Left colon (tissue), 2 donors: ENCODE measurements around the gene FN1. TPM values are rescaled to one million over a fixed set of nuclear protein-coding genes. Genes with fewer than 3 reads are reported as not detected.

Source experiments
- ATAC-seq: fragments of 200-7000 bp; cut with Tn5 transposase; one replicate; pipeline ENCODE4 v1.9.1; 2020; ENCODE audit warnings: mild to moderate bottlenecking, moderate library complexity
- DNase-seq, 2 donors: peaks; one replicate each; pipeline ENCODE4 v3.0.0-alpha.2; 2020
- intact Hi-C, 2 donors: fragments of 100-400 bp; cut with DNase I in 1 of 2; cut with micrococcal nuclease in 1 of 2; formaldehyde crosslinking; loops; one replicate each; pipeline versions ENCODE4 v1.11.2 to v1.14.0; 2022; cut with DNase I, micrococcal nuclease
- total RNA-seq, 2 donors: library from RNA; stranded (reverse); fragmentation: NEBNext Ultra II Directional; extraction: Animal tissue kit (Norgen Biotek cat#: 25700); gene quantifications; one replicate each; pipeline ENCODE4 v1.2.1, GENCODE V29; 2021
- donor health status: DM: no; HTN: no; CAD: no.
- donor health status: DM: yes; HTN: yes; CAD: no.

FN1 gene
- total RNA-seq, 2 donors from 2014 or later = 43.4 to 216 TPM

GRCh38 chr2:215428060-215428910 is 7.6 kb downstream of the FN1 start:
- intact Hi-C loops = no loop called here
- ATAC-seq (no peak), DNase-seq (no peak)

- intact Hi-C loops = no loop called here
- DNase-seq (no peak), ATAC-seq (no peak)
Measured at GRCh38 chr2:215427585-215427984, 8.3 kb downstream of the FN1 start.

DNA sequence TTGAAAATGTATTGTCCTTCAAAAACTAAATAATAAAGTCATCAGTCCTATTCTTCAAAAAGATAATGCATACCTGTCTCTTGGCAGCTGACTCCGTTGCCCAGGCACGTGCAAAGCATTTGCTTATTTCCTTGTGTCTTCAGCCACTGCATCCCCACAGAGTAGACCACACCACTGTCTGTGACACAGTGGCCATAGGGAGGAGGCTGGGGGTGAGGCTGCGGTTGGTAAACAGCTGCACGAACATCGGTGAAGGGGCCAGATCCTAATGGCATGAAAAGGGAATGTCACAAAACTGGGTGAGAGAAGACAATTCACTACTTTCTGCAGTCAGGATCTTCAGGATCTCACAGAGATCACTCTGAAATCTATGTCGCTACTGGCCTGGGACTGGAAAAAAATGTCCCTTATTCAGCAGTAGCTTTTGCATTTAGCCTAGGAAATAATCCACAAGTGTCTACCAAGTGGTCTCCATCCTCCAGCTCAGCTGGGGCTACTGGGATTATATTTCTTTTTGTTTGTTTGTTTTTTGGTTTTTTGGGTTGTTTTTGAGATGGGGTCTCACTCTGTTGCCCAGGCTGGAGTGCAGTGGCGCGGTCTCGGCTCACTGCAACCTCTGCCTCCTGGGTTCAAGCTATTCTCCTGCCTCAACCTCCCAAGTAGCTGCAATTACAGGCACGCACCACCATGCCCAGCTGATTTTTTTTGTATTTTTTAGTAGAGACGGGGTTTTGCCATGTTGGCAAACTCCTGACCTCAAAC is 10.7 kb downstream of the FN1 start:
- intact Hi-C loops = no loop called here
- DNase-seq (no peak), ATAC-seq (no peak)

DNA sequence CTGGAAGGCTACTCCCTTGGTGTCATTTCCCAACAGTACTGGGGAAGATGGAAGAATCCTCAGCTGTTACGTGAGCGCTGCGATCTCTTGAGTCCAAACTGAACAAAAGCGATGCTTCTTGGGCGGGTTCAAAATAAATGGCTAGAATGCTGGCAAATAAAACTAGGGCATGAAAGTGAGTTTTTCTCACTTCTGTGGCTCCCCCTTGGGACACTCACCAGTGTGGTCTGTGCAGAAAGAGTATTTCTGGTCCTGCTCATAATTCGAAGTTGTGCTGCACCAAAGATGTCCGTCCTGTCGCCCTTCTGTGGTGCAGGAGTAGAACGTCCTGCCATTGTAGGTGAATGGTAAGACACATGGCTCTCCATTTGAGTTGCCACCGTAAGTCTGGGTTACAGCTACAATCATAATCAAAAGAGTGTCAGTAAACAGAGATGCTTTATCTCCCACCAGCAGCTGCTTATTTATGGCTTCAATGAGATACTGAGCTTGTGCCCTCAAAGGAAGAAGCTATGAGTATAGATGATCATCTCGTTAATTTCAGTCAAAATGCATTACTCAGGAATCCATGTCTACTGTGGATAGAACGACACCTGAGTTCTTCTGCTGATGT is 11.8 kb downstream of the FN1 start:
- DNase-seq (no peak), ATAC-seq (no peak)
- intact Hi-C loops = no loop called here

DNA sequence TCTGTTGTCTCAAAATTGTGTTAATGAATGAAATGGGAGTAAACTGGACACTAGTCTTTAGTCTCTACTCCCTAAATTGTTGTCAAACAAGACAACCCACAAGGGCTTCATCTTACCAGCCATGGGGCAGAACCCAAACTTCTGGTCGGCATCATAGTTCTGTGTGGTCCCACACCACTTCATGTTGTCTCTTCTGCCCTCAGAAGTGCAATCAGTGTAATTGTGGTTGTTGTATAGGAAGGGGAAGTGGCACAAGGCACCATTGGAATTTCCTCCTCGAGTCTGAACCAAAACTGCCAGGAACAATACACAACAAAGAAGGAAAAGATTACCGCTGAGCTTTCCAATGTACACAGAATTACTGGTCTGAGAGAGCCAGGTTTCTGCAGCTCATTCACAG is 12.6 kb downstream of the FN1 start:
- intact Hi-C loops = no loop called here
- no peak for ATAC-seq
- DNase-seq = no peak

DNA sequence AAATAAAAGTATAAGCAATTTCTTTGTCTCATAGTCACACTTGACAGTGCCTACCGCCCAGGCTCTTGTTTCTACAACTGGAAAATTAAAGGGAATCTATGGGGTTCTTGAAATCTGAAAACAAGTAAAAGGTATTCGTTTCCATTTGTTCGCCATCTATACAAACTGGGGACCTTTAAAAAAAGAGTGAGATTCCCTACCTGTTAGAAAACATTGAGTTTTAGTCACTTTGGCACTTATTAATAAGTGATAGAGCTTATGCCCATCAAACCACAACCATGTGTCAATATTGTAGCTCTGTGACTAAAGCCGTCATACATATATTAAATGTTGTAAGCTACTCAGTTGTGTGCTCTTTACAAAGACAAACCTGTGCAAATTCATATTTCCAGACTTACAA is 13.2 kb downstream of the FN1 start:
- ATAC-seq = no peak
- intact Hi-C loops = no loop called here
- no peak for DNase-seq

DNA sequence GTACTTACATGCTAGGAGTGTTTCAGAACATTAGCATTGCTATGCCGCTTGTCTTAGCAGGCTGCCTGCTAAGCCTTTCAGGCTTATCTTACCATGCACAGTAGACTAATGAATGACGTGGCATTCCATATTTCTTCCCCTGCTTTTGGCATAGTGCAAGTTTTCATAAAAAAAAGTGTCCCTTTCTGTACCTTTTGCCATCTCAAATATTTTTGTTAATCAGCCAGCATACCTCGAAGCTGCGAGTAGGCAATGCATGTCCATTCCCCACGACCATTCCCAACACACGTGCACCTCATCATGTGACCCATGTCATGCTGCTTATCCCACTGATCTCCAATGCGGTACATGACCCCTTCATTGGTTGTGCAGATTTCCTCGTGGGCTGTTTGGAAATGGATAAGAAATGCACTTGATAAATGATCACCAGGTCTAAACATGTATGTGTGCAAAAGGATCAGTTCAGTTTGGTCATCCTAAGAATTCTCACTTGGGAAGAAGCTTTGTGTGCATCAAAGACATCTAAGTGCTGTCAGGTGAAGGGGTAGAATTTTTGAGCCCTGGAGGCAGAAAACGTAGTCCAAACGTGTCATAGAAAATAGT is 13.9 kb downstream of the FN1 start:
- ATAC-seq (no peak), DNase-seq (no peak)
- intact Hi-C loops = no loop called here

DNA sequence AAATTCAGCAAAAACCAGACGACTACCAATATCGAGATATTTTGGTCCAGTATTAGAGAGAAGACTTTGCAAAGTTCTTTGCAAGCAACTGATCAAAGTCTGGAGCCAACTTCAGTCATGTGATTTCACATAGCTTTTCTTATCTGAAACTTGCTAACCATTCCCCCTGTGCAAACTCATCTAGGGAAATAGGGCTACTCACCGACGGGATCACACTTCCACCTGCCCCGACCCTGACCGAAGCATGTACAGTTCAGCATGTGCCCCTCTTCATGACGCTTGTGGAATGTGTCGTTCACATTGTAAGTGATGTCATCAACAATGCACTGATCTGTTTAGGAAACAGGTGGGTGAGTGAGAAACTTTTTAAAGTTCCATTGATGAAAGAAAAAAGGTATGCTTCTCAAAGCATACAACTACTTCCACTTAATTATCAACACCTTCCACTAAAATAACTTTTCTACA is 15.4 kb downstream of the FN1 start:
- no peak for ATAC-seq
- intact Hi-C loops = no loop called here
- no peak for DNase-seq

GRCh38 chr2:215419769-215420470 is 15.9 kb downstream of the FN1 start:
- no peak for ATAC-seq
- intact Hi-C loops = no loop called here
- no peak for DNase-seq

- intact Hi-C loops = no loop called here
- DNase-seq (no peak), ATAC-seq (no peak)
Measured at GRCh38 chr2:215419113-215419512, 16.8 kb downstream of the FN1 start.

DNA sequence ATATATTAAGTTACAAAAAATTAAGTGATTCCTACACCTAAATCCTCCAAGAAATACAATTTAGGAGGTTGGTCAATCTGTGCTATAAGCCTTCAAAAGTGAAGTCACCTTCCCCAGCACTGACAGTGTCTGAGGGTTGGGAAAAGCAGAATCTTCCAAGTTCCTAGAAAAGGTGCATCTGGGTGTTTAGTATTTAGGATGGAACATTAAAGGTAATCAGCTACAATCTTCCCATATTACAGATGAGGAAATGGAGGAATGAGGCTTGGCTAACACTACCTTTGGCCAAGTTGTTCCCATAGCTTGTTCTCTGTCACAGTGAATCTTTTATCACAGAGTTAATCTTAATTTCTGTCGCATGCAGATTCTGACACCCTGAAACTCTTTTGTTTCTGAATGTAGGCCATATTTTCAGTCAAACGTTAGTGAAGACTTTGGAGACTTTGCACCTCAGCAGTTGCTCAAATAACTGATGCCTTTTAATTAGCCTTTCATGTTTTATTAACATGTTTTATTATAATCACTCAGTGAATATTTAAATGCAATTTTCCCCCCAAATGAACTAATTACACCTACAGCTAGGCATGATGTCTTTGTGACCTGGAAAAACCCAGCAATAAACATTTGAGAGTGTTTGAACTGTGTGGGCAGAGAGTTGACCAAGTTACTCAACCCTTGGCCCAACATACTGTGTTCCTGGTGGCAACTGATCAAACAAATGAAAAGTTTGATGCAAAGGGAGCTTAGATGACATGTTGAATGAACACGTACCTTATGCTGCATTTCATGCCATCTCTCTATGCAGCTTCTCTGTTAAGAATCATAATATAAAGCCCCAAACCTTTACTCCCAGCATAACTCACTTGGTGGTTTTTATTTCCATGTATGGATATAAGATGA is 17.6 kb downstream of the FN1 start:
- DNase-seq (no peak), ATAC-seq (peak; percentile 36)
- intact Hi-C loops = no loop called here

DNA sequence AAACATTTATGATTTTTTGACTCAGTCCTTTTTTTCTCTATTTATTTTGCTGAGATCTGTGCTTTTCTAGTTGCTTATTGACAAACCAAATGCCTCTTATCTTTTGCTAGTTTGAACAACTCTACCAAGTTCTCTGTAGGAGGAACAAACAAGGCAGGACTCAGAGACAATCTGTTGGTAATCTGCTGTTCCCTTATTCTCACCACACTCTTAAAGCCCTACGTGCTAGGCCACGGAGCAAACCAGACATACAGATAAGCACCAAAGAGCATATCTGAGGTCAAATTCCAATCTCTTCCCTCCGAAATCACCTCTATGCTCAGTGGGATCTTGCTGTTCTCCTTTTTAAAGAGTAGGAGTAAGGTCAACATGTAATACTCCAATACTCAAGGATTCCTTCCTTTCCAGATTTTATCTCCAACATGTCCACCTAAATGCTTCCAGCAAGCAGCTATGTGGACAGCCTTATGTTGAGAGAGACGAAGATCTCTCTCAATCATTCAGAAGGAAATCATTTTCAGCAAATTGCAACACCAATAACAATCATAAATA is 18.4 kb downstream of the FN1 start:
- ATAC-seq = peak; percentile 21
- intact Hi-C loops = no loop called here
- DNase-seq = no peak

DNA sequence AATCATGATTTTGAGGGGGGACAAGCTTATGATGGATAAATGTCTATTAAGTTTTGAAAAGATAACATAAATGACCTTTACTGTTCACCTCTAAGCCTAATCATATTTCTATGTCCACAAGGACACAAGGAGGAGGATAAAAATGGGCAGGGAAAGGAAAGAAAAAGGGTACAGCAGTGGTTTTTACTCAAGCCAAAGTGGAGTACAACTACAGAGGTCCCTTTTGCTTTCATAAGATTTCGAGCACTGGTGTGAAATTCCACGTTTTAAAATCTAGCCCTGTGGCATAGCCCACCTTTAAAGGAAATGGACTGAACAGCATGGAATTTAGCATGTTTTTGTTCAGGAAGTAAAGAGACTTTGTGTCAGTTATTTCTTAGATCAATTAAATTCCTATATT is 19.2 kb downstream of the FN1 start:
- ATAC-seq = no peak
- intact Hi-C loops = no loop called here
- no peak for DNase-seq

DNA sequence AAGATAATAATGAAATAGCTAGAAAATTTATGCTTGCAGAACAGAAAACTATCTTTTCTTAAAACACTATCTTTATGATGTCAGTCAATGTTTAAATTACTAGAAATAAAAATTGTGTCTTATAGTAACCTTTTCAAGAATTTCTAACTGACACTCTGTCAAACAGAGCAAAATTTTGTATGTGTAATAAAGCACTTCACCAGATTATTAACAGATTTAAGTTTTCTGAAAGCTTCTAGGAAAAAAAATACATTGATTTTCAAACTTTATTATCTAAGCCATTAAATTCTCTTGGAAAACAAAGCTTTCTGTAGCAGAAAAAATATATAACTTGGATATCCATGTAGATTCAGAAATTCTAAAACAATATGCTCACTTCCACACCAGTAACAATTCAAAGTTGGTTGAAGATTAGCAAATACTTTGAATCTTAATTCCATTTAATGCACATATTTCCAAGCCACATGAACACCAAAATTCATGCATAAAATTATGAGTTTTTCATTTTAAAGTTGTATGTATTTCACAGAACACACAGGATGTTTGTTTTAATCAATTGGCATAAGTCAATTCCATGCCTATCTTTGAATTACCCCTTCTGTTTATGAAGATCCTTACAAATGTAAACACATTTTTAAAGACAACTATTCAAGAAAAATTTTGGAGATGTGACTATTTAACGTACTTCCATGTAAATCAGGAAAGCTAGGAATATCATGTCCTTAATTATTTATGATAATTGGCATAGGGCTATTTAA is 19.9 kb downstream of the FN1 start:
- intact Hi-C loops = no loop called here
- ATAC-seq = no peak
- no peak for DNase-seq

DNA sequence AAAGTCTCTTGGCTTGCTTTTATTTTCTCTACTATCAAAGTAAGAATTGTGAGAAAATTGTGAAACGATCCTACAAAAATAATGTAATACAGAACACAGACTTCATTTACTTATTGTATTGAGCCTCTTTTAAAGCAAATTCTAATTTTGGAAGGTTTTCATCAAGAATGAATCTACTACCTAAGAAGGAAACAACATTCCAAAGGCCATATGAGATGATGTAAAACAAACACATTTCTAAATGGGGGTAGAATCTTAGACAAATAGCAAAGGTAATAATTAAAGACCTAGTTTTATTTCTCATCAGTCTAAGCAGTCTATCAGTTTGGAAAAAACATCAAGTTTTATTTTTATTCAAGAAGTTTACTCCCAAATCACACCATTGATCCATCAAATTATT is 20.6 kb downstream of the FN1 start:
- DNase-seq = no peak
- intact Hi-C loops = no loop called here
- no peak for ATAC-seq

DNA sequence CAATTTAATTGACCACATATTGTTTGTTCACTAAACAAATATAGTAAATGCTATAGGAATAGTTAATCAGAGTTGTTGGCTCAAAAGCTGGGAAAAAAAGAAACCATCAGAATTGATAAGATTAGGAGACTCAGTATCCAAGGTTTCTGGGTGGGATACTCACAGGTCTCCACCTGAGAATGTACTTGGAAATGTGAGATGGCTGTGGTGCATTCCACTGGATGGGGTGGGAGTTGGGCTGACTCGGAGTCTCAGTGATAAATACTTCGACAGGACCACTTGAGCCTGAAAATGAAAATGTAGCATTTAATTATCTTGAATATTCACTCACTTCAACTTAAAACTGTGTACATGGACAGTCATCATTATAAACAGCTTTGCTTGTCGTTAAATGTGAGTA is 21.2 kb downstream of the FN1 start:
- DNase-seq (no peak), ATAC-seq (no peak)
- intact Hi-C loops = no loop called here

GRCh38 chr2:215413974-215414373 is 21.9 kb downstream of the FN1 start:
- intact Hi-C loops = no loop called here
- DNase-seq (no peak), ATAC-seq (no peak)
